GM19463 (cell line): ENCODE data around the gene ALOXE3.
A peak's percentile ranks its signal among the peaks of the same experiment; 100 is the strongest.
"Not testable (repeated sequence)": the region's sequence is repeated elsewhere in the genome, so short reads cannot be mapped to it uniquely, and the experiment has no call there.

Experiments used
- ATAC-seq: cut with Tn5 transposase; IDR thresholded peaks from one replicate; pipeline ENCODE4 v1.9.1; 2021; ENCODE audit warnings: mild to moderate bottlenecking, moderate library complexity; ENCODE audit not compliant: unreplicated experiment

ALOXE3 gene

DNA sequence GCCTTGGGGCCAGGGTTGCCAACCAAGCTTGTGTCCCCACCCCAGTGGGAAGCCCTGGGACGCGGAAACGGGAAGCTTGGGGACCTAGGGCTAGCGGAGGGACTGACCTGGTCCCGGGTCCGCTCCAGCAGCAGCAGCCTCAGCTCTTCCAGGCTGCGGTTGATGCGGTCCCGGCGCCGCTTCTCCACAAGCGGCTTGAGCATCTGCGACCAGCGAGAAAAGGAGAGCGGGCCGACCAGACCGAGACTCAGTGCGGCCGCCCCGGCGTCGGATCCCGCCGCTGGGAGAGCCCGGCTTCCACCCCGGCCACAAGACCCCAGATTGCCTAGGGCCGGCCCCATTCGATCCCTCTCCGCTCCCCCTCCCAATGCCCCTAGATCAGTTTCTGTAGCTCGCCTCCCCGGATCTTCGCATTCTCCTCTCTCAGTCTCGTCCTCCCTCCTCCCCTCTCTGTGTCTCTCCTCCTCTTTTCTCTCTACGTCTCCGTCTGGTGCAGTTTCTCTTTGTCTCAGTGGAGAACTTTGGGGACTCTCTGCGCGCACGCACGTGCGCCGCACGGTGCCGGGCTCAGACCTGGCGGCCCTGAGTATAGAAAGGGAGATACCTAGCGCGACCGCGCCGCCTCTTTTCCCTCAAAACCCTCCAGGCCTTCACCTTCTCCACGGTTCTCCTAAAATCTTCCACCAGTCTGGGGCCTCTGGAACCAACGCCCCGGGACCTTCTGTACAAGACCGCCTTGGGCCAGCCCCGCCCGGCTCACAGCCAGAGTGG lies 4.8 kb upstream of the ALOXE3 start:
- ATAC-seq, result no peak

GRCh38 chr17:8122422-8122923 lies 4.2 kb upstream of the ALOXE3 start:
- ATAC-seq, result no peak

GRCh38 chr17:8121681-8122421 lies 3.5 kb upstream of the ALOXE3 start:
- no peak for ATAC-seq

GRCh38 chr17:8121407-8121680 lies 3.0 kb upstream of the ALOXE3 start:
- ATAC-seq, result no peak

GRCh38 chr17:8120520-8121406 lies 2.4 kb upstream of the ALOXE3 start:
- no peak for ATAC-seq

- ATAC-seq, result peak; percentile 23
Measured at GRCh38 chr17:8119581-8120519, 1.5 kb upstream of the ALOXE3 start.

GRCh38 chr17:8118769-8119580 lies 661 bp upstream of the ALOXE3 start:
- peak; percentile 42 for ATAC-seq

DNA sequence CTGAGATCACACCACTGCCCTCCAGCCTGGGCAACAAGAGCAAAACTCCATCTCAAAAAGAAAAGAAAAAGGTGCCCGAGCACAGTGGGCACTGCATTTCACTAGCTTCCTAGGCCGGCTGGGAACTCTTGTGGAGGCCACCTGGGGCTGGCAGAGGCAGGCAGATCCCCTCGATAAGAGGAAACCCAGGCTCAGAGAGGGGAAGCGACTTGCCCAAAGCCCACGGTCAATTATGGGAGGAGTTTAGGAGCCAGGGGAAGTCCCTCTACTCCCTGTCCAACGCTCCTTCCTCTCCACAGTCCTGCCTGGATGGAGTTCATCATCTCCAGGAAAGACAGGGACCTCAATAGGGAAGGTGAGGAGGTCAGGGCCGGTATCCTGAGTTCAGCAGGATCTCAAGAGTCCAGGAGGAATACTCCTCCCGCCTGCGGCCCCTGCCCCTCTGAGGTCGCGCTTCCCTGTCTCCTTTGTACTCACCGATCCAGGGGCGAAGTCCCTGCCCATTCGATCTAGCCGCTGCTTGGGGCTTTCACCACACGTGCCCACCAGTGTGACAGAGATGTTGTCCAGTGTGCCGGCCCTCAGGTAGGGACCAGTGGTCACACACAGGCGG lies 841 bp downstream of the ALOXE3 start:
- no peak for ATAC-seq

DNA sequence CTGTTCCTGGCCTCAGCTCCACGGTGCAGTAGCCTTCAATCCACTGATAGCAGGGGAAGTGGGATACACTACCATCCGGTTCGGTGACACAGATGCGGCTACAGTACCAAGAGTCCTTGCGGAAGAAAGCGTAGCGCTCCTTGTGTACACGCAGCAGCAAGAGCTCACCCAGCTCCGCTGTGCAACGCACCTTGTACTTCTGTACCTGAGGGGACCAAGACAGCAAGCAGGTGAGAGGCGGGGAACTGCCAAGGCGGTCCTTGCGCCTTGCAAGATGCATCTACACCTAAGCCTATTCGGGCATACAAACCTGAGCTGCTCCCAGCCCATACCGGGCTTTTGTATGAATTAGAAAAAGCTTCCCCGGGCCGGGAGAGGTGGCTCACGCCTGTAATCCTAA lies 1.5 kb downstream of the ALOXE3 start:
- ATAC-seq, result no peak

DNA sequence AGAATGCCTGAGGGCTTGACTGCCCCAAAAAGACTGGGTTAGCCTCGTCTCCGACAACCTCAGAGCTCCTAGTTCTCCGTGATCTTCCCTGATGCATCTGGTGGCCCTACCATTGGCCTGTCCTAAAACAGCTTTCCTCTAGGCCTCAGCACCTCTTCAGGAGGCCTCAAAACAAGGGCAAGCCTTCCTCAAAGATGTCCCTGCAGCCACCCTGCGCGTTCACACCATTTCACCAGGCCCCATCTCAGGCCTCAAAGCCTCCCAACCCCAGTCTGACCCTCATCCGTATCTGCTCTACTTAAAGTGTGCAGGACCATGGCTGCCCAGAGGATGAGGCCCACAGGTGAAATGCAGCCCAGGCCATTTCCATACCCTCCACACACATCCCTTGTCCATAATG lies 7.4 kb downstream of the ALOXE3 start:
- no peak for ATAC-seq

DNA sequence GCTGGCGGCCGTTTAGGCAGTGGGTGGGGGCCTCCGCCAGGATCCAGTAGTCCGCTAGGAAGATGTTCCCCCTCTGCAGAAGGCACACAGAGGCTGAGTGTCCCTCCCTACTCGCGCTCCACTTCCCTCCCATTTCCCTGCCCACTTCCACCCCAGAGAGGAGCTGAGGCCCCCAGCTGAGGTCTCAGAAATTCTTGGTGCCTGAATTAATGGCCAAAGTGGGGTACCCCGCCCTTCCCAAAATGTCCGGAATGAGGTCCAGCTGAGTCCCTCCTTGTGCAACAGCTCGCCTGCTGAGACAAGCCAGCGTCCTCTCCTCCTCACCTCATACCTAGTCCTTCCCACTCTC lies 7.9 kb downstream of the ALOXE3 start:
- ATAC-seq, result no peak

DNA sequence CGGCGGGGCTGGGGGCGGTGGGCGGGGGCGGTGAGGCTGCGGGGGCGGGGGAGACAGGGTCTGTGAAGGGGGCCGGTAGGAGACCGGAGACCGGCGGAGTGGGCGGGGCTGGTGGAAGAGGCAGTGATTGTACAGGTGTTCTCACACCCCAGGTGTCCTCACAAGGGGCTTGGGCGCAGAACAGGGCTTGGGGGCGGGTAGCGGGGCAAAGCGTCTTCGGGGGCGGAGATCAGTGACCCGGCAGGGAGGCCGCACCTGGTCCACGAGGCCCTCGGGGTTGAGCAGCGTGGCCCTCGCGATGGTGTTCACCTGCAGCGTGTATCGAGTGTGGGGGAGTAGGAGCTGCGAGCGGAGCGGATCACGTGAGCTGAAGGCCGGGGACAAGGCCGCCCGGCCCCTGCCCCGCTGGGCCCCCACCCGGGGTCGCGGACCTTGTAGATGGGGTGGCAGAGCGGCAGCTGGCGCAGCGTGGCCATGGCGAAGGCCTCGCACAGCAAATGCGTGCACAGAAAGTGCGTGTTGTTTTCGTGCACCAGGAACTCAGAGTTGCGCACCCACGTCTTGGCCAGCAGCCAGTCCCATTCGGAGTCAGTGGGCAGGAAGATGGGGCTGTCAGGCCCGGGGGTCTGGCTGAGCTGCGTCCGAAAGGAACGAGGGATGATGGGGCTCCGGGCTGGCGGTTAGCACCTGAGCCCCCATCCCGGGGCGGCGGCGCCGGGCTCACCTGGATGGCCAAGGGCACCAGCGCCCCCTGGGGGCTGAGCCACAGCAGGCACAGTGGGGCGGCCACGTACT lies 8.5 kb downstream of the ALOXE3 start:
- no peak for ATAC-seq

DNA sequence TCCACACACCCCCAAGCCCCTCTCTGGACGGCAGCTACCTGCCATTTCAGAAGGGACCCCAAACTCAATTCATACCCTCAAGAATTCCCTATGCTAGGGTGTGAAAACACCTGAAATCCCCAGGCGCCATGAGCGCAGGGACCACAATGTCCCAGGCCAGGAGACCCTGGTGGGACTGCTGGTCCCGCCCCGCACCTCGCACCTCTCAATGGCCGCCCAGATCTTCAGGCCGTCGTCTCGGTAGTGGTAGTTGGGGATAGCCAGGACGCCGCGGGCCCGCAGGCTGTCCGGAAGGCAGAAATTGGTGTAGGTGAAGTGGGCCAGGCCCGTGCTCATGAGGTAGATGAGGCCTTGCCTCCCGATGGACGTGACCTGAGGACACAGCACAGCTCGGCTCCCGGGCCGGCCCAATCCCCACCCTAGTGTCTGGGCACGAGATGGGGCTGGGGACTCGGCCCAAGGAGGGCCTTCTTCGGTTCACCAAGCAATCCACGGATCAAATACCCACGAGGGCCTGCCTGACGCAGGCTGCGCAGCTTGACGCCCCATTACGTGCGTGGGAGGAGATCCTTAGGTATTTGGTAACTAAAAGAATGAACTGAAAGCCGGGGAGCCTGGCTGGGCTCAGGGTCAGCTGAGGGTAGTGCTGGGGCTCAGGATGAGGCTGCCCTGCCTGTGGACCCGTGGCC lies 9.2 kb downstream of the ALOXE3 start:
- ATAC-seq, result no peak

DNA sequence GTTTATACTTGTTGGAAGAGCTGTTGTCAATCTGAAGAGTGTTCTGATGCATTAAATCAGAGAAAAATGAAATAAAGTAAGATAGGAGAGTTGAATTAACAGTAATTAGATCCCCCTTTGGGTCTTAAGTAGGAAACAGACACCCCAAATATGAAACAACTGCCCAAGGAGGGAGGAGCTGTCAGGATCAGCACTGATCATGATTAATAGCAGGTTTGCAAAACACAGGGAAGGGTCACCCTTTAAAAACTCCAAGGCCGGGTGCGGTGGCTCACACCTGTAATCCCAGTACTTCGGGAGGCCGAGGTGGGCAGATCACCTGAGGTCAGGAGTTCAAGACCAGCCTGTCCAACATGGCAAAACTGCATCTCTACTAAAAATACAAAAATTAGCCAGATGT lies 11.3 kb downstream of the ALOXE3 start:
- ATAC-seq, result not testable (repeated sequence)

GRCh38 chr17:8105957-8106398 lies 12.3 kb downstream of the ALOXE3 start:
- no peak for ATAC-seq

DNA sequence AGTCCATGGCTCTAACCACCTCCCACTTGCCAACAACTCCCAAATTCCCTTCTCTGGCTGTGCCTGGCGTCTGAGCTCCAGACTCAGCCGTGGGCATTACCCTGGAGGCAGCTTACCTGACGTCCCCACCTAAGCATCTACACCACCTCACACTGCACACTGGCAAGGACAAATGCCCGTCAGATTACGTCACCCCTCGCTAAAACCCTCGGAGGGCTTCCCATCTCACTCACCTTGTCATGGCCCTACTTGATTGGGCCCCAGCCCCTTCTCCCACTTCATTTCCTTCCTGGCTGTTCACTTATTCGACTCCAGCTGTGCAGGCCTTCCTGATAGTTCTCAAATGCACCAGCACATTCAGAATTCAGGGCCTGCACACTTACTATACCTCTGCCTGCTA lies 13.4 kb downstream of the ALOXE3 start:
- ATAC-seq, result no peak

DNA sequence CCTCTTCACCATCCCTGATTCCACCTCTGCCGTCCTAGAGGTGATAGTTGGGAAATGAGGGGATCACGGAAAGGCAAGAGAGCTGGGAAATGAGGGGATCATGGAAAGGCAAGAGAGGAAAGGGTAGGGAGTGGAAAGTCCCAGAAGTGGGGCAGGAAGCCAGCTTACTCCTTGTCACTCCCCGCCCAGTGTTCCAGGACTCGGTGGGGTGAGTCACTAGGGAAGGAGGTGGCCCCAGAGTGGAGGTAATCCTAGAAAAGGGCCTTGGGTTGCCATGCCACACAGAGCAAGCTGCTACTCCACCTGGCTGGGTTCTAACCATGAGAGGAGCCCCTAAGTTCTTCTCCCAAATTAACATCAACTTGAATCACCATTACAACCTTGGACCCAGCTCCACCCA lies 14.8 kb downstream of the ALOXE3 start:
- no peak for ATAC-seq

GRCh38 chr17:8101721-8102120 lies 16.6 kb downstream of the ALOXE3 start:
- ATAC-seq, result no peak
